B cell (primary cell): ENCODE results near the gene TARP.

ENCODE experiments used
- CTCF ChIP-seq: fragments of 200-600 bp; IDR thresholded peaks from one replicate; pipeline ENCODE4 v1.8.0; 2022; ENCODE audit warnings: antibody characterized with exemption, mild to moderate bottlenecking
- EZH2 ChIP-seq: IDR thresholded peaks from 2 replicates; pipeline ENCODE4 v1.6.1; 2012; ENCODE audit warnings: borderline replicate concordance, low read depth, mild to moderate bottlenecking, moderate library complexity, low read length; ENCODE audit not compliant: insufficient read depth, poor library complexity, severe bottlenecking

DNA sequence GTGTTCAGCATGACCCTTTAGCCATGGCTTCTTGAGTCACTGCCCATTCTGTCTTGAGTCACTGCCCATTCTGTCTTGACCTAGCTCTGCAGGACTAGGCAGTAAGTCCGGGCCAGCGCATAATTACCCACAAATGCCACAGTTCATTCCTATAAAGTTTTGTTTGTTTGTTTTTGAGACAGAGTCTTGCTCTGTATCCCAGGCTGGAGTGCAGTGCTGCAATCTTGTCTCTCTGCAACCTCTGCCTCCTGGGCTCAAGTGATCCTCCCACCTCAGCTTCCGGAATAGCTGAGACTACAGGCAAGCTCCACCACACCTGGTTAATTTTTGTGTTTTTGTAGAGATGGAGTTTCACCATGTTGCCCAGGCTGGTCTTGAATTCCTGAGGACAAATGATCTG, 32.7 kb upstream of the TARP start:
- TF ChIP-seq CTCF, result no peak
- TF ChIP-seq EZH2, result no peak
